Activated CD4-positive, alpha-beta T cell treated with anti-CD3 and anti-CD28 coated beads, Interleukin-10, Interleukin-2, amounts not matched to agents 100 ng/mL and 50 ng/mL, durations not matched to agents 16 hours and 8 hours (primary cell): Measurements from ENCODE around the gene ZFYVE28.

Experiments used
- DNase-seq: peaks from one replicate; pipeline ENCODE4 v3.0.0-alpha.2; 2020

The ZFYVE28 gene

GRCh38 chr4:2407991-2408342 is 10.5 kb downstream of the ZFYVE28 start:
- DNase-seq = no peak

DNA sequence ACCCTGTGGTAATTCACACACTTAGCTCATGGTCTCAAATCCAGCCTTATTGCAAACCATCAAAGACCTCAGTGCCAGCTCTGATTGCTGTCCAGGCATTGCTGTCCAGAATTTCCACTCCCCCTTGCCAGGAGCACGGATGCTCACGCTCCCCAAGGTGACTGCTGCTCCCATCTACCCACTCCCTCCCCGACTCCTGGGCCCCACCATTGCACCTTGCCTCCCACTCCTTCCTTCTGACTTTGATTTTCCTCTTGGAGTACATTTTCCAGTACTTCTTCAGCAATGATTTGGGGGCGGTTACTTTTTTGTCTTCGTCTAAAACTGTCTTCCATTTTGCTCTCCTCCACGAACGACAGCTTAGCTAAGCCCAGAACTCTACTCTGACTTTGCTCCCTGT is 11.5 kb downstream of the ZFYVE28 start:
- DNase-seq = no peak

DNA sequence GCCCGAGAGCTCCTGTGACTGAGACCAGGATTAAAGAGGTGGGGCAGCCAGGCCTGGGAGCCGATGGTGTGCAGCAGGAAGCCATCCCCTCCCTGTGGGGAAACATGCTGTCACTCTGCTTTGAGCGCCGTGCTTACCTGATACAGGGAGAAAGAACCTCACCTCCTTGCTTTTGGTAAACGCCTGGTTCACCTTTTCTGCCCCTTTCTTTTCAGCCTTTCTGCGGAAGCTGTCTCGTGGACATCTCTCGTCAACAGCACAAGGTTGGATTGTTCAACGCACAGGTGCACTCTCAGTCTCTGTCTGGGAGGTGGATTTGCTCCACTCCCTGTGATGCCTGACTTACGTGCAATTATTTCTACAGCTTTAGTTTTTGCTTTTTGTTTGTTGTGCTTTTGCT is 12.0 kb downstream of the ZFYVE28 start:
- DNase-seq = no peak

DNA sequence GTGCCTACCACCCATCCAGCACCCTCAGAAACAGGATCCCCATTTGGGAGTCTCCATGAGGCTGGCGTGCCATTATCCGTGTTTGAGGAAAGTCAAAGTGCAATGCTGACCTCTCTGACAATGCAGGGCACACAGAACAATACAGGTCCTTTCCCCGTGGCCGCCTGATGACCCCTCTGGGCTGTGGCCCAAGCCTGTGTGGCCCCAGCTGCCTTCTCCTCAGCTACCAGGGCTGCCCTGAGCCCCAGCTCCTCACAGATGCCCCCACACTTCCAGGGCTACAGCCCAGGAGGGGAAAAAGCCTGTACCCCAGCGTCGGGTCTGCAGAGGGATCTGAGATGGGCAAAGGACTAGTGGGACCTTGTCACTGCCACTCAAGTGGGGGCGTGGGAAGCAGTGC is 15.5 kb downstream of the ZFYVE28 start:
- no peak for DNase-seq

- DNase-seq = peak; percentile 39
These were observed 16.2 kb downstream of the ZFYVE28 start for GRCh38 chr4:2402048-2402842.

GRCh38 chr4:2401610-2401983 is 16.8 kb downstream of the ZFYVE28 start:
- no peak for DNase-seq

GRCh38 chr4:2400841-2401609 is 17.4 kb downstream of the ZFYVE28 start:
- peak; percentile 49 for DNase-seq

GRCh38 chr4:2399631-2400190 is 18.7 kb downstream of the ZFYVE28 start:
- DNase-seq = no peak

DNA sequence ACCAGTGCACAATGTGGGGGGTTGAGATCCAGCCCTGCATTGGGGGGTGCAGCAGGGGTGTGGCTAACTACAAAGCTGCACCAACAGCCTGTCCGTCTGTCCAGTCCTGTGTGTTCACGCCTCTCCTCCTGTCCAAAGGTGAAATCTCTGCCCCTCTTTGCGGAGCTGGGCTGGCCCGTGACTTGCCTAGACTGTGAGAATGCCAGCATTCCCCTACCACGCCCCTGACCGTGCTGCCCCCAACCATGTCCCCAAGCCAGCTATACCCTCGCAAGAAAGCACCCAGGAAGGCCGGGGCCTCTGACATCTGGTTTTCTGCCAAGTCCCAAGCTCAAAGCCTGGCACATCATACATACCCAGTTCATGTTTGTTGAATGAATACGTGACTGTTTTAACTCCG is 19.2 kb downstream of the ZFYVE28 start:
- DNase-seq = no peak

- DNase-seq = no peak
These were observed 20.7 kb downstream of the ZFYVE28 start for GRCh38 chr4:2397596-2398379.

DNA sequence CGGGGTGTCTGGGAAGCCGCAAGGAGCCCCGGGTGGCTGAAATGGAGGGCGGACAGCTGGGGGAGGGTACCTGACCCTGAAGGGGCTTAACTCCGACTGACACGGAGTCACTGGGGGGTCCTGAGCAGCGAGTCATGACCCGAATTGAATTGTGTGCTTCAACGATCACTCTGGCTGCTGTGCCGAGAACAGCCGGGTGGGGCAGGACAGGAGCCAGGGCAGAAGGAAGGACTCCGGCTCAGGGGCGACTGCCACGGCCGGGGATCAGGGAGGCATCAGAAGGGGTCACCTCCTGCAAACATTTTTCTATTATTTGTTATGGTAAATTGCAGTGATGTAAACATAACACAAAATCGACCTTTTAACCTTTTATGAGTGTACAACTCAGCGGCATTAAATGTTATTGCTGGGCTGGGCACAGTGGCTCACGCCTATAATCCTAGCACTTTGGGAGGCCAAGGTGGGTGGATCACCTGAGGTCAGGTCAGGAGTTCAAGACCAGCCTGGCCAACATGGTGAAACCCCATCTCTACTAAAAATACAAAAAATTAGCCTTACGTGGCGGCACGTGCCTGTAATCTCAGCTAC is 21.6 kb downstream of the ZFYVE28 start:
- no peak for DNase-seq

DNA sequence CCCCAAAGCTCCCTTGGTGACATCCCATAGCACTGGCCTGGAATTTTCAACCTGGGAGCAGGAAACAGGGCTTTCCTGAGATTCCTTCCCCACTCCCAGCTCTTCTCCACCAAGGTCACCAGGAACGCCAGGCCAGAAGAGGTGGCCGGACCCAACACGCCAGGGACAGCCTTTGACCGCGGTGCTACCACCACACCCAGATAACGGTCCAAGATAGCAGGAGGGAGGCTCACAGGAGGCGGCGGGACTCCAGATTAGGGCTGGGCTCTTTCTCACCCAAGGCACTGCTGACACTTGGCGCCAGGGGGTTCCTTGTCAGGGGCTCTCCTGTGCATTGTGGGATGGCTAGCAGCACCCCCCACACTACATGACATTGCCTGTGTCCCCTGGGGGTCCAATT is 22.9 kb downstream of the ZFYVE28 start:
- DNase-seq = no peak

- DNase-seq = no peak
These were observed 23.4 kb downstream of the ZFYVE28 start for GRCh38 chr4:2395038-2395437.

DNA sequence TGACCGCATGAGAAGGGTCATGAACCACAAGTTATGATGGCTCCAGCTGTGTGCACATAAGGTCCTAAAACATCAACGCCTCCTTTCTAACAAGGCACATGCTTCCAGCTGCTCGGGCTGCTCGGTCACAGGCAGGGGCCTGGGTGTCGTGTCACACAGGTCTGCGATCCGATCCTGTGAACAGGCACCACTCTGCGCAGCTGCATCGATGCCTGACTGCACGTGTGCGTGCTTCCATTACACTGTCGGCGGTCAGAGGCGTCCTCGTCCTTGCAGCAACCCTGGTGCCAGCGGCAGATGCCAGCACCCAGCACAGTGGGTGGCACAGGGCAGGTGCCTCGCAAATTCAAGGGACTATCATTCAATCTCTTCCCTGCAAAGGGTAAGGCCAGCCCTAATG is 23.9 kb downstream of the ZFYVE28 start:
- DNase-seq = no peak

DNA sequence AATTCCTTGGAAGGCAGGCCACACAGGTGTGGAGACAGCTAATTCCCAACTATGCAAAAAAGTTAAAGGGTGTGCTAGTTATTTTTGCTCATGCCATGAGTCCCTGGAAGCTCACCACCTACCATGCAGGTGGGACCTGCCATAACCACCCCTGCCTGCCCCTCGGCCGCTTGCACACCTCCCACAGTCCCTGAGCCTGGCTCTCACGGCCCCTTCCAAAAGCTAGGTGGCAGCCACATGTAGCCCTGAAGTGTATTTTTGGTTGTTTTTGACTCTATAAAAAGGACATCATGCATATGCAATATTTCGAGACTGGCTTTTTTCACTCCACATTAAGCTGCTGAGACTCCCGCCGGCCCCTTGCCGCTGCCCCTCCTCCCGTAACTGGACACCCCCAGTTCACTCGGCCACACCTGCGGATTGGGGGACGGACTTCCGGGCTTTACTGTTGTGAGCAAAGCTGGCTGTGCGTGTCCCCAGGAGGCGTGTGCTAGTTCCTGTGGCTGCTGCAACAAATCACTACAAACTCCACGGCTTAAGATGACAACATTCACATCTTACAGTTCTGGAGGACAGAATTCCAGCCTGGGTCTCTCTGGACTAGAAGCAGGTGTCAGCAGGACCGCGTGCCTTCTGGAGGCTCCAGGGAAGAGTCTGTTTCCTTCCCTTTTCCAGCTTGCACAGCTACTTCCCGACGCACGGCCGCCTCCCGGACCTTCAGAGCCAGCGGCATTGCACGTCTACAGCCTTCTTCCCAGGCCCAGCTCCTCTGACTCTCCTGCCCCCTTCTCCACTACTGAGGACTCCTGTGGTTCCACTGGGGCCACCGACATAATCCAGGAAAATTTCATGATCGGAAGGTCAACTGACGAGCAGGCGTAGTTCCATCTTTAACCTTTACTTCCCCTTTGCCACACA is 24.8 kb downstream of the ZFYVE28 start:
- no peak for DNase-seq

GRCh38 chr4:2390784-2391421 is 27.5 kb downstream of the ZFYVE28 start:
- DNase-seq = no peak

DNA sequence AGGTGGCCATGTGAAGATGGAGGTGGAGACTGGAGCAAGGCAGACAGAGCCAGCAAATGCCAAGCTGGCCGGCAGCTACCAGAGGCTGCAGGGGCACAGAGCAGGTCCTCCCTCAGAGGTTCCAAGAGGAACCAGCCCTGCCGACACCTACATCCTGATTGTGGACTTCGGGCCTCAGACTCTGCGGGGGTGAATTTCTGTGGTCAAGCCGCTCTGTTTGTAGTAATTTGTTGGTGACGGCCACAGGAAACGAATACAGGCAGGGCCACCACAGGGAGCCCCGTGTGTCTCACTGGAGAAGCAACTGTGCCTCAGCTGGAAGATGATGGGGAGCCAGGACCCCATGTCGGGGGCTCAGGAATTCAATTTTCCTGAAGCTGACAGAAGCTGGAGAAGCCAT is 28.3 kb downstream of the ZFYVE28 start:
- DNase-seq = no peak

DNA sequence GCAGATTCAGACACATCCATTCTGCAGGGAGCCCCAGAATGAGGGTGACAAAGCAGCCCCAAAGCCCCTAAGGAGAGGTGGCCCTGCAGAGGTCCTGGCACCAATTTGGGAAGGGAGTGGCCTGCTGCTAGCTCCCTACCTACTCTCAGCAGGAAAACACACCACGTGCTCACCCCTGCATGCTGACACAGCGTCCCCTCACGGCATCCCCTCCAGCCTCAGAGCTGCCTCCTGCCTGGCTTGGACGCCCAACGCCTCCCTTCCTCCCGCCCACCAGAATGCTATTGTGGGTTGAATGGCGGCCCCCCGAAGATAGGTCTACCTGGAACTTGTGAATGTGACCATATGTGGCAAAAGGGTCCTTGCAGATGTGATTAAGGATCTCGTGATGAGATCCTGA is 28.8 kb downstream of the ZFYVE28 start:
- DNase-seq = no peak

DNA sequence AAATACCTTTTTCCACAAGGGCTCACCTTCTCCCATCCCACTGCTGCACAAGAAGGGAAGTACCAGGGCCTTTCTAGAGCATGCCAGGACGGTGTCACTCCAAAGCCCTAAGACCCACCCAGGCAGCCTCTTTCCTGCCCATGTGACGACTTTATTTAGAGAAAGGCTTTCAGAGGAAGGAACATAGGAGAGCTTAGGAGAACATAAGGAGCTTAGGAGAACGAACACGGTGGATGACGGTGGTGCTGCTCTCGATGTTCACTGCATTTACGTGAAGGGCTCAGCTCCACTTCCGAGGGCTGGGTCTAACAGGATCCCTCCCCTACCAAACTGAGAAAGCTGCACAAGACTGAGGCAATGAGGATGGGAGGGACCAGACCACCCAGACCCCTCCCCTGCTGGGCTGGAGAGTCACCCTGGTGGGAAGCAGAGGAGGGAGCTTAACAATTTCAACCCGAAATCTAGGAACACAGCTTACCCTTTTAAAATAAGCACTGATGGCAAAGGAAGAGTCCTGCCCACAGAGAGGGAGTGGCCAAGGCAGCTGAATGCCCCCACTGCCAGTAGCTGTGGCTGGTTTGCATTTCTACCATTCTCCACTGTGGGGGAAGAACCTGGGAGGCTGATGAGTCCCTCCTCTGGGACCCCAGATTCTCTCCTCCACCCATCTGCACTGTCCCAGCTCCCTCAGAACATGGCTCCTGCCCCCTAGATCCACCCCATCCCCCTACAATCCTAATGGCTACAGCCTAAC is 29.8 kb downstream of the ZFYVE28 start:
- DNase-seq = no peak

- DNase-seq = no peak
These were observed 30.6 kb downstream of the ZFYVE28 start for GRCh38 chr4:2387829-2388228.

- no peak for DNase-seq
These were observed 31.2 kb downstream of the ZFYVE28 start for GRCh38 chr4:2387218-2387617.
